Activated CD4-positive, alpha-beta T cell treated with anti-CD3 and anti-CD28 coated beads, Interleukin-2, Interleukin-6, amounts not matched to agents 100 ng/mL and 50 ng/mL, durations not matched to agents 16 hours and 8 hours (primary cell): Measurements from ENCODE around the gene ALKBH5.

ENCODE experiments used
- DNase-seq: peaks from one replicate; pipeline ENCODE4 v3.0.0-alpha.2; 2020

Gene ALKBH5

GRCh38 chr17:18225642-18226283, 42.1 kb downstream of the ALKBH5 start:
- DNase-seq: peak; percentile 12

GRCh38 chr17:18226284-18226945, 42.8 kb downstream of the ALKBH5 start:
- no peak for DNase-seq

- no peak for DNase-seq
Measured at GRCh38 chr17:18227635-18228034, 44.0 kb downstream of the ALKBH5 start.

- no peak for DNase-seq
Measured at GRCh38 chr17:18228176-18228682, 44.6 kb downstream of the ALKBH5 start.

DNA sequence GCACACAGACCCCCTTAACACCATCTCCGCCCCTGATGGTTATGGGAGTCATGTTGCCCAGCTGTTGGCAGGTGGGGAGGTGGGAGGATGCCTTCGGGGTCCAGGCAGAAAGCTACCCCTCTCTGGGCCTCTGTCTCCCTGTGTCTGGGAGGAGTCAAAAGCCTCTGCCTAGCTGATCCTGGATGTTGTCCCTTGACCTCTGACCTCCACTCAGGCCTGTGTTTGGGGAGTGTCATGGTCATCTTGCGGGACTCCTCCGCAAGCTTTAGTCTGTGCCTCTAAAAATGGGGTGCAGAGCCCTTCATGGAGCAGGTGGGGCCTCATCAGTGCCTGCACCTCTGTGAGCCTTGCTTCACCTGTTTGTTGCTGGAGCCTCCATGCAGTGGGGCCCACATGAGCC, 45.6 kb downstream of the ALKBH5 start:
- no peak for DNase-seq

- no peak for DNase-seq
Measured at GRCh38 chr17:18229771-18230170, 46.1 kb downstream of the ALKBH5 start.

DNA sequence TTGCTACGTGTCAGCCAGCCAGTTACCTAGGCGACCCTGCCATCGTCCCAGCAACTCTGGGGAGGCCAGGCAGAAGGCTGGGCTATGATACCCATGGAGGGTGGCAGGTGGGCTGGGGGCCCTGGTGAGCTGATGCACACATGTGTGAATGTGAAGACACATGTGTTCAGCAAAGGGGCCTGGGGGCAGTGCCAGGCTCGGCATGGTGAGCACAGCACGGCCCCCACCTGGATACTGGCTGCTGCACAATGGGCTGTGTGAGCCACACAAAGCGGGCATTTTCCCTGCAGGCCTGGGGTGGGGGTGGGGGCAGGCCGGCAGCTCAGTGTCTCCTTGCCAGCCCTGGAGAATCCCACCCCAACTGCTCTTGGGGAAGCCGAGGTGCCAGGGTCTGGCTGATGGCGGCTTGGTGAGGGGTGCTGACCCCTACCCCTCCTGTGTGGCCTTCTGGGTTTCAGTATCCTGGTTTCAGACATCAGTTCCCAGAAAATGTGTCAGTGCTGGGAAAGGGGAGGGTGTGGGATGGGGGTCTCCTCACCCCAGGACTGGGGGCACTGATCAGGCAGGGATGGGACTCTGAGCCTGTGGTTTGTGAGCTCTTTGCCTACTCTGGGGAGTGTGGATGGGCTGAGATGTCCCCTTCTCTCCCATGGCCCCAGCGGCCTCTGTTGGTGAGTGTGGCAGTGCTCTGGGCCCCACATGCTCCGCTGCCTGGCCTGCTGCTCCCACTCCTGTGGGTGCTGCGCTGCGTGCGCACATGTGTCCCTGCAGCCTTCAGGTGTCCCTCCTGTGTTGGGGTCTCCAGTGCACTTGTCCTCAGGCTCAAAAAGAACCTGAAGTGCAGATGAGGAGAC, 46.9 kb downstream of the ALKBH5 start:
- no peak for DNase-seq

DNA sequence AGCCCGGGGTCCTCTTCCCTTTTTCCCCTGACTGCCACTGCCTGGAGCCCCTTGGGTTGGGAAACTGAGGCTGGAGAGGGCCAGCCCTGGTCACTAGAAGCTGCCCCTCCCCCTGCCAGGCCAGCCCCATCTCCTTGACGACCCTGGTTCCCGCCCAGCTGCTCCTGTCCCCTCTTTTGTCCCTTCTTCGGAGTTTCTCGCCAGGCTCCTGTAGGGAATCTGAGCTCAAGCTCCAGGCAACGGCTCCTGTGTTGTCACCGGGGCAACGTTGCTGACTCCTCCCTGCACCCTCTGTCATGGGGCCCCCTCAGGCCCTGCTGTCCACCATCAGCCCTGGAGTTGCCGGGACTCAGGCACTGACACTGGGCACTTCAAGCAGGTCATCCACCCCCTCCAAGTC, 47.5 kb downstream of the ALKBH5 start:
- DNase-seq: no peak

DNA sequence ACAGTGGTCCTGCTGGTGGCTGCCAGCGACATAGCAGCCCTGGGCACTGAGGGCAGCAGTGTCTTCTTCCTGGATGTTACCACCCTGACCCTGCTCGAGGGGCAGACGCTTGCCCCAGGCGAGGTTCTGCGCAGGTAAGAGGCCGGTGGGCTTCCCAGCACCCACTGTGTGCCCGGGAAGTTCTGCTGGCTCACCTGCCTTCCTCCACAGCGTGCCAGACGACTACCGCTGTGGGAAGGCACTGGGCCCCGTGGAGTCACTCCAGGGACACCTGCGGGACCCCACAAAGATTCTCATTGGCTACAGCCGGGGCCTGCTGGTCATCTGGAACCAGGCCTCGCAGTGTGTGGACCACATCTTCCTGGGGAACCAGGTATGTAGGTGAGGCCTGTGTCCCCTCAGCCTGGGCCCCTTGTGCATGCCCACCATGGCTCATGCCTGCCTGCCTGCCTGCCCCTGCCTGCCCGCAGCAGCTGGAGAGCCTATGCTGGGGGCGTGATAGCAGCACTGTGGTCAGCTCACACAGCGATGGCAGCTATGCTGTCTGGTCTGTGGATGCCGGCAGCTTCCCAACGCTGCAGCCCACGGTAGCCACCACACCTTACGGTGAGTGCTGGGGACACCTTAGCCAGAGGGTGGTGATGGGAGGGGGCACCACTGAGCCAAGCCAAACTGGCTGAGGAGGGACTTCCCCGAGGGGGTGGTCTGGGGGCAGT, 50.3 kb downstream of the ALKBH5 start:
- DNase-seq: no peak

- no peak for DNase-seq
Measured at GRCh38 chr17:18234853-18235380, 51.3 kb downstream of the ALKBH5 start.

- peak; percentile 15 for DNase-seq
Measured at GRCh38 chr17:18235743-18236256, 52.2 kb downstream of the ALKBH5 start.

GRCh38 chr17:18236494-18236893, 52.9 kb downstream of the ALKBH5 start:
- no peak for DNase-seq

DNA sequence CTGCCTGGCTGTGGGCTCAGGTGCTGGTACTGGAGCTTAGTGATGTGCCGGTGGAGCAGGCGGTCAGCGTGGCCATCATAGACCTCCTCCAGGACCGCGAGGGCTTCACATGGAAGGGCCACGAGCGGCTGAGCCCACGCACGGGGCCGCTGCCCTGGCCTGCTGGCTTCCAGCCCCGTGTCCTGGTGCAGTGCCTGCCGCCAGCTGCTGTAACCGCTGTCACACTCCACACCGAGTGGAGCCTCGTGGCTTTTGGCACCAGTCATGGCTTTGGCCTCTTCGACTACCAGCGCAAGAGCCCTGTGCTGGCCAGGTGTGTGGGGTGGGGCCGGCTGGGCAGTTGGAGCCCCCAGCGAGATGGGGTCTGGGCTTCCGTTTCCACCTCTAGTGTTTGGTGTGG, 53.8 kb downstream of the ALKBH5 start:
- no peak for DNase-seq

GRCh38 chr17:18238299-18238698, 54.7 kb downstream of the ALKBH5 start:
- DNase-seq: no peak

DNA sequence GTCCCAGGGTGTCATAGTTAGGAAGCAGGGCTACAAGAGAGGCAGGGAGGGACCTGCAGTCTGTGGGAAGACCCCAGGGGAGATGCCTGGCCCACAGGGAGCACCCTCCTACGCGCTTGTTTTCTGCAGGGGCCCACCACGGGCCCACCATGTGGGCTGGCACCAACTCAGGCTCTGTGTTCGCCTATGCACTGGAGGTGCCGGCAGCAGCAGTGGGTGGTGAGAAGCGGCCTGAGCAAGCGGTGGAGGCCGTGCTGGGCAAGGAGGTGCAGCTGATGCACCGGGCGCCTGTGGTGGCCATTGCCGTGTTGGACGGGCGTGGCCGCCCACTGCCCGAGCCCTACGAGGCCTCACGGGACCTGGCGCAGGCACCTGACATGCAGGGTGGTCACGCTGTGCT, 56.8 kb downstream of the ALKBH5 start:
- DNase-seq: no peak

- no peak for DNase-seq
Measured at GRCh38 chr17:18241229-18241871, 57.7 kb downstream of the ALKBH5 start.

DNA sequence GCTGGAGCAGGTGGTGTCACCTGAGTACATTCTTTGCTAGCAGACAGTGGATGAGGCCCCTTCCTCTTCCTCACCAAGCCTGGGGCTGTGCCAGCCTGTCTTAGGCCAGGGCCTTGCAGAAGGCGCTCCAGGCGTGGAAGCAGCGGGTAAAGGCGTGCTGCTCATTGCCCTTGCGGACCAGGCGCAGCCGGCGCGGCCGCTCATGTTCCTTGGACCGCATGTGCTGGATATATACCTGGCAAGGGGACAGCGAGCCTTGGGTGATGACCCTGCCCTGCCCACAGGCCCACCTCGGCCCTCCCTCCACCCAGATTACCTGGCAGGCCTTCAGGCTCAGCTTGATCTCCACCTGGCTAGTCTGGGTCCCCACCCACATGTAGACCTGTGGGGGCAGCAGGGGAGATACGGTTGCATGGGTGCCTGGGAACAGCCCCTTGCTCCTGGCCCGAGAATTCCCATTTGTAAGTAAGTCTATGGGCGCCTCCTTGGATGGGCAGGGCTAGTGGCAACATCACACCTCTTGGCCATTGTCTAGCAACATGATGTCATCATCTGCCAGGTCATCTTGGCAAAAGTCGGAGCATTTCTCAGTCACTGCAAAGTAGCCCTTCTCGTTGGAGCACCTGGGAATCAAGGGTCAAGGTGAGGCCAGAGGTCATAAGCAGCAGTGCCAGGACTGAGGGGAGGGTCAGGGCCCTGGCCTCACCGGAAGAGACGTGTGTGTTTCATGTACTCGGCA, 61.6 kb downstream of the ALKBH5 start:
- DNase-seq: no peak

- no peak for DNase-seq
Measured at GRCh38 chr17:18246109-18246725, 62.6 kb downstream of the ALKBH5 start.

GRCh38 chr17:18246880-18247612, 63.4 kb downstream of the ALKBH5 start:
- DNase-seq: peak; percentile 45

- DNase-seq: no peak
Measured at GRCh38 chr17:18247613-18248001, 64.0 kb downstream of the ALKBH5 start.
